ENCODE measurements around the gene CBX2. TPM values are rescaled to one million over a fixed set of nuclear protein-coding genes. Genes with fewer than 3 reads are reported as not detected.

Gene CBX2
- total RNA-seq, 1 experiment from 2014 or later, result 28.3 TPM

DNA sequence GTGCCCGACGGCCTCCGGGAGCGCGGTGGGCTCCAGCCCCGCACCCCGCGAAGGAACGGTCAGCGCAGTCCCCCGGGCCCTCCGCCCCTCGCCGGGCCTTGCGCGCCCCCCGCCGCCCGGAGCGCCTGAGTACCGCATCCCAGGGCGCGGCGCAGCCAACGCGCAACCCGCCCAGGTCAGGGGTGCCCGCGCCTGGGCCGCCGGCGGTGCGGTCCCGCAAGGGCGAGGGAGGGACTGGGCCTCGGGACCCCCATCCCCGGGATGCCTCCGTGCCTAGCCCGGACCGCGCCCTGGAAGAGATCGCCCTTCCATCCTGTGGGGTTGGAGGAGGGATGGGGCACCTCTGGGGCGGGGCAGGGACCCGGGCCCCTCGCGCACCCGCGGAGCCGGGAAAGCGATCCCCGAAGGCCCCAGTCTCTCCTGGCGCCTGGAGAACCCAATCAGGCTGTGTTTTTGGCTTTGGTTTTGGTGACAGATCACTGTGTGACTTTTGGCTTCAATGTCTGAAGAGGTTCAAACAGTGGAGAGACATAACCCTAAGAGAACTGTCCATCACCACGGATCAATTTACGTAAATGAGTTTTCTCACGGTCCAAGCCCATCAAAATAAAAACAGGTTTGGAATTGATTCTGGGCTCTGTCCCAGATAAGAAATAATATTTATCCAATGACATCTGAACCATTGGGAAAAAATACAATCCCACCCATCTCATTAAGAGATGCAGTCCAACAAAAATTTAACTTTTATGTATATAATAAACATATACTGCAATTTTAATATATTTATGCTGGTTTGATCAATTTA lies 29.5 kb upstream of the CBX2 start:
- intact Hi-C loops (cut with micrococcal nuclease), result no loop called here
- Histone ChIP-seq H3K79me2 (ENCODE audit: insufficient read depth, low read length) (no peaks in the 10 kb centered on the region), H3K9ac (ENCODE audit: low read length) (no peak overlapping the region), H3K9me3 (ENCODE audit: control insufficient read depth in 1 of 2, insufficient read depth in 1 of 2, low read depth in 1 of 2, low read length in 2 of 2) (no peaks in the 10 kb centered on the region), H3K4me2 (ENCODE audit: low read length) (no peak overlapping the region), H3K9me2 (ENCODE audit: insufficient read depth) (no peaks in the 10 kb centered on the region), H2AFZ (ENCODE audit: low read depth, low read length, poor library complexity, severe bottlenecking) (no peak overlapping the region), H3K27me3 (ENCODE audit: insufficient read depth, low read length) (no peaks in the 10 kb centered on the region), H3K4me3 (replicated peaks in 1 of 2; ENCODE audit: low read depth in 1 of 2, low read length in 2 of 2) (no peak overlapping the region), H3K27ac (ENCODE audit: low read depth, low read length) (no peak overlapping the region), H3K36me3 (ENCODE audit: control insufficient read depth in 1 of 2, insufficient read depth in 2 of 2, low read length in 2 of 2) (no peaks in the 10 kb centered on the region), H3K4me1 (ENCODE audit: control insufficient read depth in 1 of 2, insufficient read depth in 2 of 2, low read length in 2 of 2) (peaks cover 11 to 32% of the 10 kb centered on the region in 2 experiments; a peak in 3 of 4 replicates), H4K20me1 (ENCODE audit: insufficient read depth) (no peaks in the 10 kb centered on the region)
- ChIA-PET RAD21 (ENCODE audit: low non-redundant PET in 1 of 2, low total read pairs in 2 of 2, uncharacterized antibody in 2 of 2, unreplicated experiment in 2 of 2) (no interaction called here), CTCF (interaction anchor here (4.9 kb wide), 1 partner anchor 8 kb away, joined by 31 read pairs; no protein-coding TSS in a partner anchor), POLR2A (no interaction called here)
- no peak for TF ChIP-seq CEBPB (IDR thresholded peaks at IDR 0.05; ENCODE audit: low read depth)
- no peak for TF ChIP-seq MAX (IDR thresholded peaks at IDR 0.05)
- TF ChIP-seq CBX3 (IDR thresholded peaks at IDR 0.05; ENCODE audit: low read depth), result no peak
- TF ChIP-seq JUND (IDR thresholded peaks at IDR 0.05), result no peak
- TF ChIP-seq RAD21 (IDR thresholded peaks at IDR 0.05; ENCODE audit: low read depth), result no peak
- TF ChIP-seq FOSL1 (IDR thresholded peaks at IDR 0.05; ENCODE audit: low read depth), result no peak
- TF ChIP-seq SIN3A (IDR thresholded peaks at IDR 0.05; ENCODE audit: low read depth), result no peak
- no peak for TF ChIP-seq SRF (IDR thresholded peaks at IDR 0.05; ENCODE audit: low read depth)
- no peak for TF ChIP-seq ELF1 (IDR thresholded peaks at IDR 0.05; ENCODE audit: borderline replicate concordance, low read depth)
- no peak for TF ChIP-seq POLR2AphosphoS5 (IDR thresholded peaks at IDR 0.05; ENCODE audit: low read depth, low read length)
- no peak for TF ChIP-seq ZNF274 (IDR thresholded peaks at IDR 0.05; ENCODE audit: low read depth, low read length)
- no peak for TF ChIP-seq POLR2A (IDR thresholded peaks at IDR 0.05; ENCODE audit: borderline replicate concordance, extremely low read depth, insufficient read depth, insufficient read length)
- no peak for TF ChIP-seq ZFX (IDR thresholded peaks at IDR 0.05)
- no TSS peak for BruUV-seq (replicated peaks)
- DNase-seq (ENCODE audit: low read depth, low spot score), result no peak
- ATAC-seq, result no peak
